T-helper 17 cell (primary cell): ENCODE results near the gene TMEM151A. TPM values are rescaled to one million over a fixed set of nuclear protein-coding genes. Genes with fewer than 3 reads are reported as not detected.
A peak's percentile ranks its signal among the peaks of the same experiment; 100 is the strongest.
"Not testable (repeated sequence)": the region's sequence is repeated elsewhere in the genome, so short reads cannot be mapped to it uniquely, and the experiment has no call there.

Experiments
- ATAC-seq: fragments of 150-1000 bp; cut with Tn5 transposase; 2 replicates; pipeline ENCODE4 v1.10.0; 2021; ENCODE audit warnings: mild to moderate bottlenecking, moderate library complexity
- DNase-seq, 3 donors: peaks; one replicate each; pipeline versions ENCODE4 v3.0.0 to v3.0.0-alpha.2; 2020 to 2021
- H3K9me3 ChIP-seq: one replicate; pipeline ENCODE4 v1.7.0; 2013; ENCODE audit warnings: low read length, mild to moderate bottlenecking; ENCODE audit not compliant: control insufficient read depth, poor library complexity, severe bottlenecking
- H3K27ac Mint-ChIP-seq: one replicate; pipeline ENCODE4 v1.8.0; 2022; ENCODE audit warnings: mild to moderate bottlenecking, moderate library complexity, mixed read lengths
- H3K27me3 Mint-ChIP-seq: one replicate; pipeline ENCODE4 v1.8.0; 2022; ENCODE audit warnings: mixed read lengths
- H3K36me3 Mint-ChIP-seq: one replicate; pipeline ENCODE4 v1.8.0; 2022; ENCODE audit warnings: low read depth, mixed read lengths
- H3K4me1 Mint-ChIP-seq: one replicate; pipeline ENCODE4 v1.8.0; 2022; ENCODE audit warnings: mild to moderate bottlenecking, mixed read lengths
- H3K4me3 Mint-ChIP-seq: one replicate; pipeline ENCODE4 v1.8.0; 2022; ENCODE audit warnings: mild to moderate bottlenecking, moderate library complexity, mixed read lengths
- total RNA-seq, 4 donors: library from RNA in 2 of 4; stranded (reverse) in 2 of 4; gene quantifications; one replicate each; pipeline ENCODE4 v1.2.3 and lab custom pipeline; 2022 to 2026

TMEM151A gene
- total RNA-seq, 2 donors from 2014 or later = 0.16 to 0.32 TPM

- no peaks in the 10 kb centered on the region for H3K9me3 ChIP-seq
- Mint-ChIP-seq H3K36me3 (no peaks in the 10 kb centered on the region), H3K4me3 (peak overlapping the region; percentile 72), H3K27me3 (peaks cover 14% of the 10 kb centered on the region), H3K27ac (no peak overlapping the region), H3K4me1 (peaks cover 28% of the 10 kb centered on the region)
- ATAC-seq (no peak), DNase-seq (no peak)
Measured at GRCh38 chr11:66292543-66293332, 1.0 kb downstream of the TMEM151A start.

- H3K27me3 Mint-ChIP-seq = peaks cover 14% of the 10 kb centered on the region
- H3K4me3 Mint-ChIP-seq = peak overlapping the region; percentile 25
- no peaks in the 10 kb centered on the region for H3K36me3 Mint-ChIP-seq
- peaks cover 28% of the 10 kb centered on the region for H3K4me1 Mint-ChIP-seq
- DNase-seq (no peak), ATAC-seq (no peak)
- no peaks in the 10 kb centered on the region for H3K9me3 ChIP-seq
- no peak overlapping the region for H3K27ac Mint-ChIP-seq
Measured at GRCh38 chr11:66293352-66293751, 1.7 kb downstream of the TMEM151A start.

GRCh38 chr11:66293777-66294625 lies 2.3 kb downstream of the TMEM151A start:
- H3K36me3 Mint-ChIP-seq = no peaks in the 10 kb centered on the region
- peak overlapping the region; percentile 34 for H3K27ac Mint-ChIP-seq
- peaks cover 14% of the 10 kb centered on the region for H3K27me3 Mint-ChIP-seq
- DNase-seq (no peak), ATAC-seq (no peak)
- H3K9me3 ChIP-seq = no peaks in the 10 kb centered on the region
- H3K4me1 Mint-ChIP-seq = peaks cover 28% of the 10 kb centered on the region
- H3K4me3 Mint-ChIP-seq = peak overlapping the region; percentile 39

GRCh38 chr11:66294626-66295620 lies 3.2 kb downstream of the TMEM151A start:
- H3K9me3 ChIP-seq = no peaks in the 10 kb centered on the region
- no peaks in the 10 kb centered on the region for H3K36me3 Mint-ChIP-seq
- ATAC-seq = no peak
- no peak for DNase-seq
- H3K4me3 Mint-ChIP-seq = peak overlapping the region; percentile 39
- H3K27me3 Mint-ChIP-seq = peaks cover 14% of the 10 kb centered on the region
- peaks cover 21% of the 10 kb centered on the region for H3K4me1 Mint-ChIP-seq
- H3K27ac Mint-ChIP-seq = peak overlapping the region; percentile 34

- no peak for DNase-seq
- H3K36me3 Mint-ChIP-seq = no peaks in the 10 kb centered on the region
- no peaks in the 10 kb centered on the region for H3K9me3 ChIP-seq
- H3K27me3 Mint-ChIP-seq = peaks cover 11% of the 10 kb centered on the region
- H3K27ac Mint-ChIP-seq = no peak overlapping the region
- H3K4me3 Mint-ChIP-seq = no peak overlapping the region
- ATAC-seq = no peak
- H3K4me1 Mint-ChIP-seq = peaks cover 8% of the 10 kb centered on the region
Measured at GRCh38 chr11:66297610-66298009, 5.9 kb downstream of the TMEM151A start.

GRCh38 chr11:66299186-66299585 lies 7.5 kb downstream of the TMEM151A start:
- H3K9me3 ChIP-seq = no peaks in the 10 kb centered on the region
- no peak for ATAC-seq
- no peak overlapping the region for H3K4me3 Mint-ChIP-seq
- H3K27me3 Mint-ChIP-seq = no peaks in the 10 kb centered on the region
- no peak for DNase-seq
- H3K36me3 Mint-ChIP-seq = no peaks in the 10 kb centered on the region
- H3K27ac Mint-ChIP-seq = no peak overlapping the region
- H3K4me1 Mint-ChIP-seq = peaks cover 2% of the 10 kb centered on the region

- no peak overlapping the region for H3K27ac Mint-ChIP-seq
- H3K4me1 Mint-ChIP-seq = peaks cover 1% of the 10 kb centered on the region
- DNase-seq (no peak), ATAC-seq (no peak)
- no peaks in the 10 kb centered on the region for H3K36me3 Mint-ChIP-seq
- H3K9me3 ChIP-seq = no peaks in the 10 kb centered on the region
- peaks cover 6% of the 10 kb centered on the region for H3K27me3 Mint-ChIP-seq
- no peak overlapping the region for H3K4me3 Mint-ChIP-seq
Measured at GRCh38 chr11:66302656-66303055, 11.0 kb downstream of the TMEM151A start.

- no peak overlapping the region for H3K4me3 Mint-ChIP-seq
- H3K36me3 Mint-ChIP-seq = no peaks in the 10 kb centered on the region
- no peak overlapping the region for H3K27ac Mint-ChIP-seq
- ATAC-seq (no peak), DNase-seq (no peak)
- H3K27me3 Mint-ChIP-seq = peaks cover 7% of the 10 kb centered on the region
- H3K4me1 Mint-ChIP-seq = peaks cover 13% of the 10 kb centered on the region
- H3K9me3 ChIP-seq = no peaks in the 10 kb centered on the region
Measured at GRCh38 chr11:66309475-66309874, 17.8 kb downstream of the TMEM151A start.

GRCh38 chr11:66310324-66310723 lies 18.6 kb downstream of the TMEM151A start:
- no peak overlapping the region for H3K27ac Mint-ChIP-seq
- no peak overlapping the region for H3K4me3 Mint-ChIP-seq
- DNase-seq (no peak), ATAC-seq (no peak)
- peaks cover 15% of the 10 kb centered on the region for H3K4me1 Mint-ChIP-seq
- no peaks in the 10 kb centered on the region for H3K9me3 ChIP-seq
- H3K27me3 Mint-ChIP-seq = peaks cover 7% of the 10 kb centered on the region
- no peaks in the 10 kb centered on the region for H3K36me3 Mint-ChIP-seq

GRCh38 chr11:66310803-66311440 lies 19.2 kb downstream of the TMEM151A start:
- not testable (repeated sequence) for H3K4me3 Mint-ChIP-seq, H3K27me3 Mint-ChIP-seq, H3K9me3 ChIP-seq, H3K36me3 Mint-ChIP-seq, ATAC-seq, DNase-seq
- Mint-ChIP-seq H3K4me1 (peaks cover 17% of the 10 kb centered on the region), H3K27ac (peak overlapping the region; percentile 88)

GRCh38 chr11:66311470-66311964 lies 19.8 kb downstream of the TMEM151A start:
- ATAC-seq = peak; percentile 42
- peaks cover 17% of the 10 kb centered on the region for H3K4me1 Mint-ChIP-seq
- DNase-seq = no peak
- H3K4me3 Mint-ChIP-seq = peak overlapping the region; percentile 95
- H3K27ac Mint-ChIP-seq = peak overlapping the region; percentile 88
- H3K36me3 Mint-ChIP-seq = no peaks in the 10 kb centered on the region
- peaks cover 7% of the 10 kb centered on the region for H3K27me3 Mint-ChIP-seq
- H3K9me3 ChIP-seq = no peaks in the 10 kb centered on the region

- Mint-ChIP-seq H3K27ac (peak overlapping the region; percentile 88), H3K4me3 (peak overlapping the region; percentile 95), H3K27me3 (peaks cover 7% of the 10 kb centered on the region), H3K4me1 (peaks cover 17% of the 10 kb centered on the region), H3K36me3 (no peaks in the 10 kb centered on the region)
- ATAC-seq (peak; percentile 80), DNase-seq (peak; percentile 88 to 97 (median 95))
- H3K9me3 ChIP-seq = no peaks in the 10 kb centered on the region
Measured at GRCh38 chr11:66311965-66312548, 20.4 kb downstream of the TMEM151A start.
